Keratinocyte (primary cell): Measurements from ENCODE around the gene CYP4F8. TPM values are rescaled to one million over a fixed set of nuclear protein-coding genes. Genes with fewer than 3 reads are reported as not detected.

Experiments used
- DNase-seq: peaks from one replicate; pipeline ENCODE4 v3.0.0-alpha.2; 2011; ENCODE audit warnings: low read depth, missing footprints, low spot score
- FAIRE-seq: peaks from 2 replicates; lab custom pipeline; 2011; peaks lifted over from hg19 to GRCh38; lab: Jason Lieb, UNC
- H2AFZ ChIP-seq: 2 replicates; pipeline ENCODE4 v1.6.0; 2012; ENCODE audit warnings: low read length, control low read depth, inconsistent platforms; ENCODE audit not compliant: control insufficient read depth
- H3K27ac ChIP-seq: 2 replicates; pipeline ENCODE4 v1.5.1; 2011; ENCODE audit warnings: low read length; ENCODE audit not compliant: control insufficient read depth, insufficient read depth
- H3K27me3 ChIP-seq: 3 replicates; pipeline ENCODE4 v1.6.0; 2011; ENCODE audit warnings: low read length; ENCODE audit not compliant: control insufficient read depth, insufficient read depth; ENCODE audit errors: extremely low read depth
- H3K36me3 ChIP-seq, 2 experiments: 2 replicates in 1 of 2; 3 replicates in 1 of 2; pipeline ENCODE4 v1.5.1; 2011; ENCODE audit warnings: low read length in 2 of 2, mild to moderate bottlenecking in 1 of 2; ENCODE audit not compliant: control insufficient read depth in 2 of 2, insufficient read depth in 2 of 2; ENCODE audit errors: extremely low read depth in 1 of 2
- H3K4me1 ChIP-seq: 3 replicates; pipeline ENCODE4 v1.5.1; 2011; ENCODE audit warnings: low read length; ENCODE audit not compliant: control insufficient read depth, insufficient read depth; ENCODE audit errors: extremely low read depth
- H3K4me2 ChIP-seq: 3 replicates; pipeline ENCODE4 v1.6.0; 2011; ENCODE audit warnings: low read depth, low read length; ENCODE audit not compliant: control insufficient read depth, insufficient read depth; ENCODE audit errors: extremely low read depth
- H3K4me3 ChIP-seq, 3 experiments: fragments of 200-600 bp in 1 of 3; sonication (generic) in 1 of 3; 2 replicates in 2 of 3; 3 replicates in 1 of 3; pipeline ENCODE4 v1.5.1; 2011 to 2016; ENCODE audit warnings: low read length in 3 of 3, mild to moderate bottlenecking in 3 of 3, control low read depth in 2 of 3, inconsistent platforms in 1 of 3, low read depth in 1 of 3, mixed read lengths in 1 of 3, mixed run types in 1 of 3, moderate library complexity in 1 of 3; ENCODE audit not compliant: control insufficient read depth in 2 of 3, insufficient read depth in 2 of 3; ENCODE audit errors: extremely low read depth in 1 of 3
- H3K79me2 ChIP-seq: 2 replicates; pipeline ENCODE4 v1.6.0; 2012; ENCODE audit warnings: low read length; ENCODE audit not compliant: control insufficient read depth, insufficient read depth
- H3K9ac ChIP-seq: 3 replicates; pipeline ENCODE4 v1.6.0; 2011; ENCODE audit warnings: low read length; ENCODE audit not compliant: control insufficient read depth, insufficient read depth; ENCODE audit errors: extremely low read depth
- H3K9me1 ChIP-seq: 3 replicates; pipeline ENCODE4 v1.6.0; 2011; ENCODE audit warnings: low read length; ENCODE audit not compliant: control insufficient read depth, insufficient read depth; ENCODE audit errors: extremely low read depth
- H3K9me3 ChIP-seq: 2 replicates; pipeline ENCODE4 v1.5.1; 2012; ENCODE audit warnings: low read depth, low read length; ENCODE audit not compliant: control insufficient read depth
- H4K20me1 ChIP-seq: 3 replicates; pipeline ENCODE4 v1.6.0; 2011; ENCODE audit warnings: low read length; ENCODE audit not compliant: control insufficient read depth, insufficient read depth; ENCODE audit errors: extremely low read depth
- EZH2 ChIP-seq: IDR thresholded peaks from one replicate; pipeline ENCODE4 v1.6.1; 2012; ENCODE audit warnings: inconsistent platforms, mild to moderate bottlenecking, low read length, moderate library complexity
- dilution Hi-C: fragments of 300-500 bp; cut with MboI; formaldehyde crosslinking; loops from one replicate; pipeline ENCODE4 v1.7.0; 2020; ENCODE audit warnings: low sequenced_read_pairs; ENCODE audit not compliant: extremely low pct_ligation_motif_present
- polyA plus RNA-seq, 5 experiments: library from polyadenylated mRNA; depleted of rRNA in 3 of 5; stranded (reverse) in 3 of 5; stranded (forward) in 1 of 5; unstranded in 1 of 5; fragments of >200 nt; gene quantifications; 1 replicate in 1 of 5; 2 replicates in 3 of 5; 3 replicates in 1 of 5; pipeline versions ENCODE4 v1.2.1 to v1.2.3, GENCODE V29; 2011 to 2012; ENCODE audit warnings: missing spikeins in 2 of 5, low read depth in 1 of 5, low replicate concordance in 1 of 5
- TF ChIP-seq, protein P1 (sequence below), 3 experiments: IDR thresholded peaks in 1 of 3; conservative IDR thresholded peaks in 1 of 3; optimal IDR thresholded peaks in 1 of 3; 2 replicates in 2 of 3; 3 replicates in 1 of 3; pipeline versions ENCODE3 to v1.5.1; 2011; ENCODE audit warnings: low read length in 3 of 3, mild to moderate bottlenecking in 3 of 3, moderate library complexity in 2 of 3, control low read depth in 1 of 3, inconsistent platforms in 1 of 3; ENCODE audit not compliant: insufficient read depth in 2 of 3; ENCODE audit errors: extremely low read depth in 1 of 3

The CYP4F8 gene
- polyA plus RNA-seq, 1 donor (not counting 4 experiments of a cell fraction or from before 2014, with no cell fraction given): not detected

DNA sequence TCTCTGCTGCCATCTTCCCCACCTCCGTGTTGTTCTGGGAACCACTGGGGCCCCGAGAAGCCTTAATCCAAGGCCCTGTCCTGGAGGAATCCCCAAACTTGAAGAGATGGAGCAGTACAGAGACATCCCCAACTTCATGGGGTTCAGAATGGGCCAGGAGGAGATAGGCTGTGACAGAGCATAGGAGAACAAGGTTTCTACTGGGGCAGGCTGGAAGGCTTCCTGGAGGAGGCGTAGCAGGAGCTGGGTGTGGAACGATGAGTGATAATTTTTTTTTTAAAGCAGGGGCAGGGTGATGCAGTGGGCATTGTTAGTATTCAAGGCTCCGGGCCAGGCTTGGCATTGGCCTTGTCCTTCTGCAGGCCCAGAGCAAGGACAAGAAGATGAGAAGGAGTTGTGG lies 3.3 kb downstream of the CYP4F8 start:
- Histone ChIP-seq H3K27me3 (no peaks in the 10 kb centered on the region), H3K4me2 (no peak overlapping the region), H3K4me3 (no peak overlapping the region), H3K27ac (no peak overlapping the region), H2AFZ (no peak overlapping the region), H3K9me3 (no peaks in the 10 kb centered on the region), H3K4me1 (no peaks in the 10 kb centered on the region), H3K79me2 (no peaks in the 10 kb centered on the region), H3K9ac (no peak overlapping the region), H3K36me3 (no peaks in the 10 kb centered on the region), H3K9me1 (no peaks in the 10 kb centered on the region), H4K20me1 (no peaks in the 10 kb centered on the region)
- no peak for DNase-seq
- no peak for FAIRE-seq
- TF ChIP-seq, protein P1, sequence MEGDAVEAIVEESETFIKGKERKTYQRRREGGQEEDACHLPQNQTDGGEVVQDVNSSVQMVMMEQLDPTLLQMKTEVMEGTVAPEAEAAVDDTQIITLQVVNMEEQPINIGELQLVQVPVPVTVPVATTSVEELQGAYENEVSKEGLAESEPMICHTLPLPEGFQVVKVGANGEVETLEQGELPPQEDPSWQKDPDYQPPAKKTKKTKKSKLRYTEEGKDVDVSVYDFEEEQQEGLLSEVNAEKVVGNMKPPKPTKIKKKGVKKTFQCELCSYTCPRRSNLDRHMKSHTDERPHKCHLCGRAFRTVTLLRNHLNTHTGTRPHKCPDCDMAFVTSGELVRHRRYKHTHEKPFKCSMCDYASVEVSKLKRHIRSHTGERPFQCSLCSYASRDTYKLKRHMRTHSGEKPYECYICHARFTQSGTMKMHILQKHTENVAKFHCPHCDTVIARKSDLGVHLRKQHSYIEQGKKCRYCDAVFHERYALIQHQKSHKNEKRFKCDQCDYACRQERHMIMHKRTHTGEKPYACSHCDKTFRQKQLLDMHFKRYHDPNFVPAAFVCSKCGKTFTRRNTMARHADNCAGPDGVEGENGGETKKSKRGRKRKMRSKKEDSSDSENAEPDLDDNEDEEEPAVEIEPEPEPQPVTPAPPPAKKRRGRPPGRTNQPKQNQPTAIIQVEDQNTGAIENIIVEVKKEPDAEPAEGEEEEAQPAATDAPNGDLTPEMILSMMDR (optimal IDR thresholded peaks at IDR 0.05 in 1 of 3, IDR thresholded peaks at IDR 0.05 in 1 of 3, conservative IDR thresholded peaks at IDR 0.05 in 1 of 3; ENCODE audit: extremely low read depth in 1 of 3, insufficient read depth in 2 of 3, low read length in 3 of 3): no peak
- dilution Hi-C loops: no loop called here

DNA sequence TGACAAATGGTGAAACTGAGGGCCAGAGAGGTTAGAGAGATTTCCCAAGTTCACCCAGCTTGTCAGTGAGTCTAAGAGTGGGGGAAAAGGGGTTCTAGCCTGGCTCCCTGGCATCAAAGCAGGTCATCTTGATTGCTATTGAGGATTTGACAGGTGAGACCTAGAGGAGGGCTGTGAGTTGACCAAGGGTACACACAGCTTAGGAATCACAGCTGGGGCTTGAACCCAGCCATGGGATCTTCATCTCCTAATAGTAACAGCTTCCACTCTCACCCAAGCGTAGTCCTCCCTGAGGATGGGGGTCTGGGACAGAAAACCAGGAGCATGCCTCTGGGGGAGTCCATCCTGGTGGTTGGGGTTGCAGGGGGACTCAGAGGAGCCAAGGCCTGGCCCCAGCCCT lies 6.8 kb downstream of the CYP4F8 start:
- no peaks in the 10 kb centered on the region for H3K4me1 ChIP-seq
- no peak overlapping the region for H3K4me2 ChIP-seq
- no peaks in the 10 kb centered on the region for H4K20me1 ChIP-seq
- H3K9me3 ChIP-seq: no peaks in the 10 kb centered on the region
- no peak overlapping the region for H2AFZ ChIP-seq
- DNase-seq: no peak
- no peak overlapping the region for H3K27ac ChIP-seq
- H3K9ac ChIP-seq: no peak overlapping the region
- no peaks in the 10 kb centered on the region for H3K79me2 ChIP-seq
- no peak overlapping the region for H3K4me3 ChIP-seq
- no peak for TF ChIP-seq EZH2
- TF ChIP-seq, protein P1 (optimal IDR thresholded peaks at IDR 0.05 in 1 of 3, IDR thresholded peaks at IDR 0.05 in 1 of 3, conservative IDR thresholded peaks at IDR 0.05 in 1 of 3; ENCODE audit: extremely low read depth in 1 of 3, insufficient read depth in 2 of 3, low read length in 3 of 3): no peak
- H3K9me1 ChIP-seq: no peaks in the 10 kb centered on the region
- no peaks in the 10 kb centered on the region for H3K36me3 ChIP-seq
- no peak for FAIRE-seq
- H3K27me3 ChIP-seq: no peaks in the 10 kb centered on the region
- dilution Hi-C loops: no loop called here
